SK-N-MC (cell line): ENCODE data around the gene ID2.

ENCODE experiments used
- DNase-seq: peaks from one replicate; pipeline ENCODE4 v3.0.0-alpha.2; 2011; ENCODE audit warnings: low read depth, low spot score
- H3K27ac ChIP-seq: fragments of 200-600 bp; sonication (generic); 2 replicates; pipeline ENCODE4 v1.5.1; 2016; ENCODE audit warnings: mixed run types
- H3K36me3 ChIP-seq: fragments of 200-600 bp; sonication (generic); 2 replicates; pipeline ENCODE4 v1.6.1; 2017; ENCODE audit warnings: antibody characterized with exemption, low read length, mixed read lengths; ENCODE audit not compliant: insufficient read depth
- H3K4me3 ChIP-seq: fragments of 200-600 bp; sonication (generic); 2 replicates; pipeline ENCODE4 v1.5.1; 2016
- H3K9ac ChIP-seq: fragments of 200-600 bp; sonication (generic); 2 replicates; pipeline ENCODE4 v1.8.0; 2017; ENCODE audit warnings: mixed run types, mixed read lengths; ENCODE audit not compliant: insufficient read length
- H3K9me3 ChIP-seq: fragments of 200-600 bp; sonication (generic); 2 replicates; pipeline ENCODE4 v1.6.1; 2017; ENCODE audit warnings: low read depth, mild to moderate bottlenecking, antibody characterized with exemption, low read length, moderate library complexity, mixed read lengths
- EZH2 ChIP-seq: fragments of 200-600 bp; sonication (generic); IDR thresholded peaks from one replicate; pipeline ENCODE4 v1.6.1; 2017; ENCODE audit warnings: antibody characterized with exemption
- FOXP2 ChIP-seq: optimal IDR thresholded peaks from 2 replicates; pipeline ENCODE3; 2011; ENCODE audit warnings: mild to moderate bottlenecking, moderate library complexity; ENCODE audit not compliant: insufficient read depth; ENCODE audit errors: extremely low read length, control extremely low read depth
- POLR2AphosphoS5 ChIP-seq: IDR thresholded peaks from 2 replicates; pipeline ENCODE4 v1.6.1; 2012; ENCODE audit warnings: mild to moderate bottlenecking, low read depth, low read length, borderline replicate concordance

ID2 gene

DNA sequence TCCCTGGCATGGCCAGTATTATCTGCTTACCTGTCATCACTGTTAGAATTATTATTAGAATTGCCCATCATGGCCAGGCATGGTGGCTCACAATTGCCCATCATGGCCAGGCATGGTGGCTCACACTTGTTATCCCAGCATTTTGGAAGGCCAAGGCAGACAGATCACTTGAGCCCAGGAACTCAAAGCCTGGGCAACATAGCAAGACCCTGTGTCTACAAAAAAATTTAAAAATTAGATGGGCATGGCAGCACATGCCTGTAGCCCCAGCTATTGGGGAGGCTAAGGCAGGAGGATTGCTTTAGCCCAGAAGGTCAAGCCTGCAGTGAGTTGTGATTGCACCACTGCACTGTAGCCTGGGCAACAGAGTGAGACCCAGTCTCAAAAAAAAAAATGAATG, 27.4 kb upstream of the ID2 start:
- no peak for DNase-seq
- no peak overlapping the region for H3K4me3 ChIP-seq
- no peaks in the 10 kb centered on the region for H3K9me3 ChIP-seq
- H3K9ac ChIP-seq = no peak overlapping the region
- TF ChIP-seq POLR2AphosphoS5 (no peak), EZH2 (no peak), FOXP2 (no peak)
- H3K27ac ChIP-seq = no peak overlapping the region
- no peaks in the 10 kb centered on the region for H3K36me3 ChIP-seq

GRCh38 chr2:8656160-8656641, 25.7 kb upstream of the ID2 start:
- Histone ChIP-seq H3K36me3 (no peaks in the 10 kb centered on the region), H3K9ac (no peak overlapping the region), H3K4me3 (no peak overlapping the region), H3K9me3 (no peaks in the 10 kb centered on the region), H3K27ac (no peak overlapping the region)
- DNase-seq = no peak
- TF ChIP-seq FOXP2 (no peak), EZH2 (no peak), POLR2AphosphoS5 (no peak)

- H3K36me3 ChIP-seq = no peaks in the 10 kb centered on the region
- H3K9ac ChIP-seq = no peak overlapping the region
- H3K4me3 ChIP-seq = no peak overlapping the region
- H3K9me3 ChIP-seq = no peaks in the 10 kb centered on the region
- no peak overlapping the region for H3K27ac ChIP-seq
- DNase-seq = no peak
- TF ChIP-seq EZH2 (no peak), FOXP2 (no peak), POLR2AphosphoS5 (no peak)
These were observed 25.0 kb upstream of the ID2 start for GRCh38 chr2:8656811-8657210.

GRCh38 chr2:8657423-8658062, 24.3 kb upstream of the ID2 start:
- no peak overlapping the region for H3K9ac ChIP-seq

GRCh38 chr2:8658064-8658862, 23.6 kb upstream of the ID2 start:
- Histone ChIP-seq H3K27ac (no peak overlapping the region), H3K9me3 (no peaks in the 10 kb centered on the region), H3K4me3 (no peak overlapping the region), H3K36me3 (no peaks in the 10 kb centered on the region), H3K9ac (no peak overlapping the region)
- TF ChIP-seq EZH2 = no peak
- DNase-seq = no peak

More at GRCh38 chr2:8657423-8658062, 24.3 kb upstream of the ID2 start:
- DNase-seq = no peak
- TF ChIP-seq FOXP2 (no peak), POLR2AphosphoS5 (no peak), EZH2 (no peak)
- Histone ChIP-seq H3K4me3 (no peak overlapping the region), H3K9me3 (no peaks in the 10 kb centered on the region), H3K36me3 (no peaks in the 10 kb centered on the region), H3K27ac (no peak overlapping the region)

DNA sequence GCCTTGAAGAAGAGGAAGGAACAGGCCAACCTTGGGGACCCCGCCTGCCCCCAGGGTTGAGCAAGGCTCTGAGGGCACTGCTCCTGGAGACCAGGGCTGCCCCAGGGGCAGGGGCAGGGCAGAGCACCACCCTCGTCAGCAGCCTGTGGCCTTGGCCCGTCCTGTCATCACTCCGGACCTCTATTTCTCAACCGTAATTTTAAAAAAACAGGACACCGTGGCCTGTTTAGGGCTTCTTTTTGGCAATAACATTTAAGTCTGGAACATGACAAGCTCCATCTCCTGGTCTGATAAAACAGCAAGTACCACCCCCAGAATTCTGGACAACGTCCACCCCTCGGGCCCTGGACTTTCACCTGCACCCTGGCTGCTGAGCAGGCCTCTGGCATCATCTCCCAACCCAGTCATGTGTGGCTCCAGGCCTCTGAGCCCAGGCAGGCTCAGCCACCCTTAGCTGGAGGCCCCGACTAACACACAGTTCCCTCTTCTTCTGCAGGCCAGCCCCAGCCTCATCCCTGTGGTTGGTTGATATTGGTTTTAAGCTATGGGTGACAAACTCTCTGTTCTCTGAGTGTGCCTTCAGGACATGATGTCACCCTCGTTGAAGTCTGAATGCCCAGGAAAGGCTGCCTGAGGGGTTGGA, 22.6 kb upstream of the ID2 start:
- no peak overlapping the region for H3K27ac ChIP-seq

GRCh38 chr2:8659735-8660492, 21.9 kb upstream of the ID2 start:
- no peak for DNase-seq
- no peaks in the 10 kb centered on the region for H3K9me3 ChIP-seq
- no peak overlapping the region for H3K4me3 ChIP-seq
- no peaks in the 10 kb centered on the region for H3K36me3 ChIP-seq
- no peak for TF ChIP-seq POLR2AphosphoS5
- TF ChIP-seq EZH2 = no peak
- TF ChIP-seq FOXP2 = no peak
- H3K9ac ChIP-seq = no peak overlapping the region
- no peak overlapping the region for H3K27ac ChIP-seq

More for the DNA sequence above, 22.6 kb upstream of the ID2 start:
- DNase-seq = no peak
- no peak for TF ChIP-seq POLR2AphosphoS5
- no peak for TF ChIP-seq FOXP2
- Histone ChIP-seq H3K36me3 (no peaks in the 10 kb centered on the region), H3K4me3 (no peak overlapping the region), H3K9me3 (no peaks in the 10 kb centered on the region), H3K9ac (no peak overlapping the region)

- no peaks in the 10 kb centered on the region for H3K36me3 ChIP-seq
- no peak overlapping the region for H3K9ac ChIP-seq
- H3K4me3 ChIP-seq = no peak overlapping the region
These were observed 20.6 kb upstream of the ID2 start for GRCh38 chr2:8661235-8661634.

More at GRCh38 chr2:8661235-8661634, 20.6 kb upstream of the ID2 start:
- H3K9me3 ChIP-seq = no peaks in the 10 kb centered on the region
- TF ChIP-seq FOXP2 = no peak
- TF ChIP-seq EZH2 = no peak
- TF ChIP-seq POLR2AphosphoS5 = no peak
- DNase-seq = no peak
- no peak overlapping the region for H3K27ac ChIP-seq
